Renal cortex interstitium (tissue), 11 donors: Measurements from ENCODE around the gene MOSMO. TPM values are rescaled to one million over a fixed set of nuclear protein-coding genes. Genes with fewer than 3 reads are reported as not detected.
"Not testable (repeated sequence)": the region's sequence is repeated elsewhere in the genome, so short reads cannot be mapped to it uniquely, and the experiment has no call there.

Experiments
- DNase-seq, 11 donors: peaks; one replicate each; pipeline ENCODE4 v3.0.0-alpha.2; 2013; ENCODE audit warnings: low read depth in 9 of 11, low spot score in 4 of 11; ENCODE audit errors: extremely low read depth in 1 of 11
- polyA plus RNA-seq, 3 donors: library from polyadenylated mRNA; unstranded; fragments of 120-200 nt; gene quantifications; one replicate each; pipeline ENCODE4 v1.2.1, GENCODE V29; 2013; ENCODE audit not compliant: insufficient read length in 3 of 3

MOSMO gene
- polyA plus RNA-seq, 3 donors, result 17.7 to 23.1 (median 21.1) TPM

DNA sequence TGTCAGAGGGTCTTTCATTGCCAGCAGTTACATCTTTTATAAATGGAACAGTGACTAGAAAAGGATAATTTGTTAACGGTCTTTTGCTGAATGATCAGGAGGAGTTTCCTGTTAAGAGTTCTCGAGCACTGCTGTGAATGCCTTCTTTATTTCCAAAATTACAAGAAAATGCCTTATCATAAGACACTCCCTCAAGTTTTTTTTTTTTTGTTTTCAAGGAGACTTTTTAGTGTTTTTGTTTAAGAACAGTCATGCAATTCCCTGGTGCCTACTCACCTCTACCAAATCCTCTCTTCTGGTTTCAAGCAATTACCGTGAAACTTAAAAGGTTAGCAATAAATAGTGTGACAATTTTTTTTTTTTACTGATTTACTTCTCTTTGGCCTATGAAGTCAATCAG is 65.4 kb downstream of the MOSMO start:
- DNase-seq, result no peak

DNA sequence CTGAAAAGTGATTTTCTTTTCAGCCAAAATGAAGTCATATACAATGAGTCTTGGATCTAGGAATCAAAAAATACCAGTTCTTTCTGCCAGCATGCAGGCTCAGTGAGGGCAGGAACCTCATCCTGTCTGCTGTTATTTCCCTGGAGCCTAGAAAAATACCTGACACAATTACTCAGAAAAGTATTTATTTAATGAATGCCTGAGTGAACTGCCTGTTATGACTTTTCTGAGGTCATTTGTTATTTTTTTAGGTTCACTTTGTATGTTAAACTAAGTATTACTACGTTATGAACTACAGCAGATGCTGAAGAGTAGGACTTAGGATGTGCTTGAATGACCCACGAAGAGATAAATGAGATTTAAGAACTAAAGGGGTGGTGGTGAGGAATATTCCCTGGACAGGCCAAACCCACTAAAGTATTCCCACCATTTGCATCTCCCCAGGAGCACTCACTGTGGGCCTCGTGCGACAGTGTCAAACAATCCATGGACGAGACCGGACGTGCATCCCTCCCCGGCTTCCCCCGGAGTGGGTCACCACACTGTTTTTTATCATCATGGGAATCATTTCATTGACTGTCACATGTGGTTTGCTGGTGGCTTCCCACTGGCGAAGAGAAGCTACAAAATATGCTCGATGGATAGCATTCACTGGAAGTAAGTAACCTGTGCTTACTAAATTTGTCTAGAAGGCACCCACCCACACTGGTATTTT is 67.3 kb downstream of the MOSMO start:
- no peak for DNase-seq

DNA sequence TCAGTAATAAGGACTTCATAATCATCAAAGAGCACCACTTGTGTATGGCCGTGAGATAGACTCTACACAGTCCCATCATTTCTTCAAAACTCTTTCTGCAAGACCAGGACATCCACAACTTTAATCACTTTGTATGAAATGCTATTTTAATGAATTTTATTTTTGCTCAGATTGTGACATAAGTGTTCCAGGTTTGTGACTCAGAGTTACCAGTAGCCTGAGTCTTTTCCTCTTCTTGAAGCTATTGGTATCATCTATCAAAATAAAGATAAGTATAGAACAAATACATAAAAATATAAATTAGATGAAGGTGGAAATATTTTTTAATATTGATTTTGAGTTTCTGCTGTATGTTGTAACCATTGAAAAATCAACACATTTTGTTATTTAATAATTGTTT is 67.9 kb downstream of the MOSMO start:
- DNase-seq, result no peak

DNA sequence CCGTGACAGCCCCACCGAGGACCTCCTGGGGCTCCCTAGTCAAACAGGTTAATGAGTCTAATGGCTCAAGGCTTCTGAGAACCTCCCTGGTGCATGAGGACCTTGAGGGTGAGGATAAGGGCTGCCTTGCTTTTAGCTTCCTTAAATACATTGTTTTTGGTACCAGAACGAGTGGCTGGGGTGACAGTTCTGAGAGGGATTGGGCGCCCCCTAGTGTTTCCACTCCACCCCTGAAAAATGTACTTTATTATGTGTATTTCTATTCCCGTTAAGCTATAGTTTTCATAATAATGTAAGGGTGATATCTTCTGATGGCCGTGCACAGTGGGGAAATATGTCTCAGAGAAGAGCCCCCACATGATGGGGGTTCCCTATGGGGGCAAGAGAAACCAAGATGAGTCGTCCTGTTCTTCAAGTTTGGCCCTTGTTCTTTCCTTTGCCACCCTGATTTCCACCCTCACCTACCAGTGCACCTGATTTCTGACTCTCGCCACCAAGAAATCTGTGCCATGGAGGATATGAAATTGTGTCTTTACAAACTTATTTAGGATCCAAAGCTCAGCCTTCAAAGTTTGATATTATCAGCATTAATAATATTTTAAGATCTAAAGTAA is 69.9 kb downstream of the MOSMO start:
- peak in 10 of 11 donors; percentile 17 to 48 (median 29) for DNase-seq

DNA sequence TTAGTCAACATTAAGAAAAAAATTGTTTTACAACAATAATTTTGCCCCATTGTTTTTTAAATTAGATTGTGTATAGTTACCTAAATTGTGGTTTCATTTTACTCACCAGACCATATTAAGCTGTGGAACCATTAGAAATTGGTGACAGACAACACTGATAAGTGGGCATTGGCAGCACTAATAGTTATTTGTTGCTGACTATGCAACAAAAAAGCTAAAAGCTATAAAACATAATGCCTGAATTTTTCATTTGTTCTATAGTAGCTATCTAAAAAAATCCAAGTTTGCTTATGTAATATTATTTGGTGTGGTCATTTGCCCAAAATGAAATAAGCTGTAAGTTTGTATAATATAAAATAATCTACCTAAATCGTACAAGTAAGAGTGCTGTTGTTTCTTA is 70.7 kb downstream of the MOSMO start:
- DNase-seq, result no peak

DNA sequence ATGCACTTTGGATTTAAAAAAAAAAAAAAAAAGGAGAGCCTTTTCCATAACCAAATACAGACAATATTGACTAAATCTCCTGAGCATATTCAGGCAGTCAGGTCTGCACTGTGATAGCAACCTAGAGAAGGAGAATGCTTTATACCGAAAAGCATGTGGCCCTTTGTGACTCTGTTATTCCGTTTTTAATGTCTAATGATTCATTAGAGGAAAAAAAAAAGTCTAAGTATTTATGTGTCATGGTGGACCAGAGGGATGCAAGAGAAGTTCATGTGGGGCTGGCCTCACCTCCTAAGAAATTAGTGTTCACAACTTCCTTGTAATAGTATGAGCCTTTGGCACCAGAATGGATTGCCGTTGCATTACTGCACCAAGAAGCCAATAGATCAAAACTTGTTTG is 73.1 kb downstream of the MOSMO start:
- no peak for DNase-seq

DNA sequence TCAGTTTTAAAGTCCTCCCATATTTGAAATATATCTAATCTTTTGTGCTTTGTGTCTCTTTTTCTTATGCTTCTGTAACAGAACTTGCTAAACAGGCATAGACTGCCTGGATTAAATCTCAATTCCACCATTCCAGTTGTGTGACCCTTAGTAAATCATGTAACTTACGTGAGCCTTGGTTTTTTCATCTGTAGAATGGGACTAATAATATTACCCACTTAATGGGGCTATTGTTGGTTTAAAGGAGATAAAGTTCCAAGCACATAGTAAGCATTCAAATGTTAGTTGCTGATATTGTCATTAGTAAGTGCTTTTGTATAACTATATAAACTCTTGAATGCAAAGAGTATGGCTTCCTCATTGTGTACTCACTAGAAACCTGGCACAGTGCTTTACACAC is 78.5 kb downstream of the MOSMO start:
- DNase-seq, result no peak

DNA sequence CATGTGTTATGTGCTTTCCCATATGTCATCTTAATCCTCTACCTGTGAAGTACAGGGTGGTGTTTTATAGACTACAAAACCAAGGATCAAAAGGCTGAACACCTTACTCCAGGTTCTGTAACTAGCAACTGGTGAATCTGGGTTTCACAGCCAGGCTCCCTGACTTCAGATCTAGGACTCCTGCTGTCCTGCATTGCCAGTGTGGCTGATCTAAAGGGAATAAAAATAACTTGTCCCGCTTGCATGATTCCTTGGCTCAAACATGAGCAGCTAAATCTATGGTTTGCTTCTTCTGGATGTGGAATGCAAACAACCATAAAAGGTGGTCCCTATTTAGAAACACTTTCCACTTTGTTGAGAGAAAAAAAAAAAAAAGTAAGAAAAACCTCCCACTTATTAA is 80.7 kb downstream of the MOSMO start:
- no peak for DNase-seq

DNA sequence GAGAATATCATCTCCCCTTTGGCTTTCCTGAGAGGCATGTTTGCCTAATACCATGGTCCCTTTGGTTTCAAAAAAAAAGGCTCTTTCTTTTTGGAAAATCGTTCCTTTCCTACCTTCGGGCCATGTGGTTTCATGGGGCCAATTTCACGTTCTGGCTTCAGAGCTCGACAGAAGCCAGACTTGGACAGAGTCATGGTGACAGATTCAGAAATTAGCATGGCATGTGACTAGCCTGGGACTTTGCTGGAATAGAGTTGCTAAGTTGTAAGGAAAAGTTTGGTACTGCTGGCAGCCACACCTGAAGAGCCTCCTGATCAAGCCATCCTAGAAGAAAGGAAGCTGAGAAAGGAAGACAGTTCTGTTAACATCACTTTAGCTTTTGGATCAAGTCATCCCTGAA is 82.0 kb downstream of the MOSMO start:
- no peak for DNase-seq

DNA sequence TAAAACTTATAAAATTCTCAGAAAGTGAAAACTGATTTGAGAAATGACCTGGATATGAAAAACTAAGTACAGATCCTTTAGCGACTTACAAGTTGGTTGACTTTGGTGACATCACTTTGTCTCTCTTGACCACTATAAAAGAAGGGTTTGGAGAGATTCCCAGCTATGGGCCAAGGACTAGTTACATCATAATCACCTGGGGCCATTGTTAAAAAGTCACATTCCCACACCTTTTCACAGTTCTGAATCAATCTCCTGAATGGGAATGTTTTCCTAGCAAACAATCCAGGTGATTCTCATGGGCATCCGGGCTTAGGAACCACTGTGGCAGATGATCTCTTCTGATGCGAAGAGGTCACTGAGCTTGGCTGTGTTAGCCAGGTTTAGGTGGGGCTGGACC is 83.8 kb downstream of the MOSMO start:
- no peak for DNase-seq

DNA sequence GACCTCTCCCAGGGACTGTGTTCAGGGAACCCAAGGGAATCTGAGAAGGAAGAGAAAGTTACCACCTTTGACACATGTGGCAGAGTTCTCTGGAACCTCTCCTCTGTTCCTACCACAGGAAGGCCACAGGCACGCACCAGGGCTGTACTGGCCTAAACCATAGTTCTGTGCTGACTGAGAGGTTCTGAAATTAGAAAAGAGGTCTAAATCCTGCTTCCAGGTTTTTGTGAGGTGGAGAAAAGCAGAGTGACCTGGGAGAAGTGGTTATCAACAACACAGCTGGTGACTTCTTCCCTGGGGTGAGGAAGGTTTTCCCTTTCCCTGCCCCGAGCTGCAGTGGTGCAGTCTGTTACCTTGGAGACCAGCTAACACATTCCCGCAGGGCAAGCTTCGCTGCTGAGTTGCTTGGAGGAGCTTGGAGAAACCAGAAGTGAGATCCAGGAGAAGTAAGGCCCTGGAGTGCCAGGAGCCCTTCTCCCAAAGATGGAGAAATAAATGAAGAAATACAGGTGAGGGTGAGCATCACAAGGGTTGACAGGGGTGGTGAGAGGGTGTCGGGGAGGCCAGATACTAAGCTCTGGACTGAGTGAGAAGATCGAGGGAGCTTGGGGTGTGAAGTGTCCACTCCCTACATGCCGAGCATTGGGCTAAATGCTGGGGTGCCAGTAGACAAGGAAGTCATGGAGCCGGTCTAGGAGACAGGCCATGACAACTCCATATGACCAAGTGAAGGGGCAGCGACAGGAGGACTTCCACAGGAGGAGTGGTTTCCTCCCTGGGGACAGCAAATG is 84.4 kb downstream of the MOSMO start, which contains the start of gene VWA3A:
Gene VWA3A, plus strand, starts transcription at position 399 of the 791 bp plus-strand sequence. Its CDS starts 97 bp downstream, at position 496.
- DNase-seq, result peak; percentile 20 to 65 (median 38)

DNA sequence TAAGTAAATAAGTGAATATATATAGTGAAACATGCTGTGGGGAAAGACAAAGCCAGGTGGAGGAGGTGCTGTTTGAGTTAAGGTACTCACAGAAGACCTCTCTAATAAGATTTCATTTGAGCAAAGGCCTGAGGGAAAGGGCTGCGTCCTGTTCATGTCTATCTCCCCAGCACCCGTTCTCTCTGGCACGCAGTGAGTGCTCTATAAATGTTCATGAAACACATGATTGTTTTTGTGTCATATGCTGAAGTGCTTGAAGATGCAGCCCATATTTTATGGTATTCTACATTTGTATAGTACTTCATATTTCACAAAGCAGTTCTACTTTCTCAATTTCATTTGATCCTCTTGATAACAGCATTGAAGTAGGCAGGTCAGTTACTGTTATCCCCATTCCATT is 85.4 kb downstream of the MOSMO start:
- no peak for DNase-seq

DNA sequence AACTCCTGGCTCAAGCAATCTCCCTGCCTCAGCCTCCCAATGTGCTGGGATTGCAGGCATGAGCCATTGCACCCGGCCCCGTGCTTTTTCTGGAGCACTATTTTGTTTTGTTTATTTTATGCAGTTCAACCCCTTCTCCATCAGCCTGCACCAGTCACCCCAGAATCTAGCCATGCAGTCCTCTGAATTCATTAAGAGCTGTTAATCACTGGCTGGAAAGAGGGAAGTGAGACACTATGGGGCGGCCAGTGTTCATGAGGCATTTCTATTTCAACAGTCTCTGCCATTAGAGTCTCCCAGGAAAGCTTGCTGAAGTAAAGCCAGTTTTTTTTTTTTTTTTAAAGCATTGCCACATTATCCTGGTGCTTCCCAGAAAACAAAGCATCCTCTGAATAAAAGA is 86.1 kb downstream of the MOSMO start:
- DNase-seq, result no peak

DNA sequence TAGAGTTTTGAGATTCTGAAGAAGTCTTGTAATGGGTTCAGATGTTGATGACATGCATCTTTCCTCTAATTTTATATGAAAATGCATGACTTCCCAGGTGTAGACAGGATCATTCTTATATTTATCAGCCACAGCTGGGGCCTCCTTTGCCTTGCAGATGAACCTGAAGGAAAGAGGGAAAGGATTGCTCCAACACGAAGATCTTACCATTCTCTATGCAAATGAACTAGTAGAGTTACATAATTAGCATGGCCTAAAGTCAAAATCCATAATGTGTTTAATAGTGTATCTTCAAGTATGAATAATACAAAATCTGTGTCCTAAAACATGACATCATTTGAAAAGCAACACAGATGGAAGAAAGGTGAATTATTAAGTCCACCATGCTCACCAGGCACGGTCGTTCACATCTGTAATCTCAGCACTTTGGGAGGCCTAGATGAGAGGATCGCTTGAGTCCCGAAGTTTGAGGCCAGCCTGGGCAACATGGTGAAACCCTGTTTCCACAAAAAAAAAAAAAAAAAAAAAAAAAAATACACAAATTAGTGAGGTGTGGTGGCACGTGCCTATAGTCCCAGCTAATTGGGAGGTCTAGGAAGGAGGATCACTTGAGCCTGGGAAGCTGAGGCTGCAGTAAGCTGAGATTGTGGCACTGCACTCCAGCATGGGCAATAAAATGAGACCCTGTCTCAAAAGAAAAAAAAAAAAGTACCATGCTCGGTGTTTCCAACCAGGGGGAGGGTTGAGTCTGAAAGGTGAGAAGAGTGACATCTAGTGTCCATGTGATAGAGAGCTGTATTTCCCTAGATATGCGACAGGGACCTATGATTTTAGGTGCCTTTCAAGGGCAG is 90.7 kb downstream of the MOSMO start:
- peak in 9 of 11 donors; percentile 16 to 53 (median 32) for DNase-seq

DNA sequence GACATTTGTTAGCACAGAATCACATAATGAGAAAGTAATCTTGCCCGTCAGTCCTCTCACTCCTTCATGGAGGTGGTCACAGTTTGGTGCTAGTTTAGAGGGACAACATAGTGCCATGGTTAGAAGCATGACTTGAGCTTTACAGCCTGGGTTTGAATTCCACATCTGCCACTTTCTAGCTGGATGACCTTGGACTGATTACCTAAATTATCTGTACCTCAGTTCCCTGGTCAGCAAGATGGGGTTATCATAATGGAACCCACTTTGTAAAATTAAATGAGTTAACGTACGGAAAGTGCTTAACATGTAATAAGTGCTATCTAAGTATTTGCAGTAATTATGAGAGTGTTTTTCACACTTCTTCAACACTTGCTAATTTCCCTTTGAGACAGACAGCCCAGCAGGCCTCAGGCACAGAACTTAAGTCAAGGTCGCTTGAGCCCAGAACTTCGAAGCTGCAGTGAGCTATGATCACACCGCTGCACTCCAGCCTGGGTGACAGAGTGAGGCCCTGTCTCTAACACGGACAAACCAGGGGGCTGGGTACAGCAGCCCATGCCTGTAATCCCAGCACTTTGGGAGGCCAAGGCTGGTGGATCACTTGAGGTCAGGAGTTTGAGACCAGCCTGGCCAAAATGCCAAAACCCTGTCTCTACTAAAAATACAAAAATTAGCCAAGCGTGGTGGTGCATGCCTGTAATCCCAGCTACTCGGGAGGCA is 91.5 kb downstream of the MOSMO start:
- no peak for DNase-seq

DNA sequence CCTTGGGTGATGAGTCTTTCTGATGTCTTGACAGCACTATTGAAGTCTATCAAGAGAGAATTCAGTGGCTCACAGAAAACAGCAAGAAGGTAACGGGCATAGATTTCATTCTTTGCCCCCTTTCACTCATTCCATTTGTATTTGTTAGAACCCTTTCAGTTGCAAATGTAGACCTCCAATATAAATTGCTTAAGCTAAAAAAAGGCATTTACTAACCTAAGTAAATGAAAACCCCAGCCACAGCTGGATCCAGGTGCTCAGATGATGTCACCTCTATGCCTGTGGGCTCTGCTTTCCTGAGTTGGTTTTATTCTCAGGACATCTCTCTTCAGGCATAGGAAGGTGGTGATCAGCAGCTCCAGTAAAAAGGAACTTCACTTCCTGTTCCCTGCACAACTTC is 95.5 kb downstream of the MOSMO start:
- DNase-seq, result no peak

DNA sequence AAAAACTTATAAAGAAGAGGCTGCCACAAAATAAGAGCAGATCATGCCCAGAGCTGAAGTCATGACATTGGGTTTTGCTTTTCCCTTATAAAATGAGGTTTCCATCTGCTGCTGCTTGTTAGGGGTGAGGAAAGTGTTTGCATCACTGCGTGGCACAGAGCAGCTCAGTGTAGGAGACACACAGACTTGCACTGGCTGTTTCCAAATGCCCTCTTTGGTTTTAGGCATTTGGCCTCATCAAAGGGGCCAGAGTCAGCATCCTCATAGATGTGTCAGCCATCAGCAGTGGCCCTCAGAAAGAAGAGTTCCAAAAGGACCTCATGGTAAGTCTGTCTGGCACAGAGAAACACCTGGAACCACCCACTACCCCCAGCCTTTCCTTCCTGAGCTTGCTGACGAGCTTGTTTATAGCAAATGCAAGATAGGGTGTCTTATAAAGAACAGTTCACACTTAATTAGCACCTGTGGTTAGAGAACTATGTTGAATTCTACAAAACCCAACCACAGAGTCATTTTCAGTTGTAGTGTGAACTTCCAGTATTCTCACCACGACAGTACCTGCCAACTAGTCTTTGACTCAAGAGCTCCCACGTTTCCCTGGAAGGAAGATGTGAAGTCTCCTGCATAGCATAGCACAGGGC is 101.5 kb downstream of the MOSMO start:
- no peak for DNase-seq

DNA sequence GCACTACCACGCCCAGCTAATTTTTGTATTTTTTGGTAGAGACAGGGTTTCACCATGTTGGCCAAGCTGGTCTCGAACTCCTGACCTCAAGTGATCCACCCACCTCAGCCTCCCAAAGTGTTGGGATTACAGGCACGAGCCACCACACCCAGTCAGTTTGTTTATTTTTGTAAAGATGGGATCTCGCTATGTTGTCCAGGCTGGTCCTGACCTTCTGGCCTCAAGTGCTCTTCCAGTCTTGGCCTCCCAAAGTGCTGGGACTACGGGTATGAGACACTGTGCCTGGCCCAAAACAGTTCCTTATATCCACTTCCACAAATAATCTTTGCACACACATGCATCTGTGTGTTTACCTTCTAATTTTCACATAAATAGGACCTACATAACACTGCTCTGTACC is 103.7 kb downstream of the MOSMO start:
- DNase-seq, result not testable (repeated sequence)
